Trophoblast cell (in vitro differentiated cells and primary cell): ENCODE results near the gene ZNF593.

Experiments used
- DNase-seq, 2 donors: peaks; one replicate each; pipeline ENCODE4 v3.0.0-alpha.2; 2016
- H2AFZ ChIP-seq: 2 replicates; pipeline ENCODE4 v1.6.1; 2013; ENCODE audit warnings: low read length, moderate library complexity, mild to moderate bottlenecking; ENCODE audit not compliant: insufficient read depth, poor library complexity
- H2AK5ac ChIP-seq: 2 replicates; pipeline ENCODE4 v1.6.1; 2013; ENCODE audit warnings: mild to moderate bottlenecking, low read length
- H2BK120ac ChIP-seq: 2 replicates; pipeline ENCODE4 v1.6.1; 2013; ENCODE audit warnings: low read length, mild to moderate bottlenecking, moderate library complexity; ENCODE audit not compliant: insufficient read depth, poor library complexity
- H2BK12ac ChIP-seq: 2 replicates; pipeline ENCODE4 v1.6.1; 2013; ENCODE audit warnings: mild to moderate bottlenecking, low read length, moderate library complexity
- H2BK5ac ChIP-seq: 2 replicates; pipeline ENCODE4 v1.6.1; 2013; ENCODE audit warnings: low read length, low read depth, moderate library complexity, mild to moderate bottlenecking; ENCODE audit not compliant: poor library complexity
- H3K14ac ChIP-seq: 2 replicates; pipeline ENCODE4 v1.6.1; 2013; ENCODE audit warnings: mild to moderate bottlenecking, low read length
- H3K18ac ChIP-seq: 2 replicates; pipeline ENCODE4 v1.6.1; 2013; ENCODE audit warnings: mild to moderate bottlenecking, low read length
- H3K23ac ChIP-seq: 2 replicates; pipeline ENCODE4 v1.6.1; 2013; ENCODE audit warnings: low read length
- H3K27ac ChIP-seq: 2 replicates; pipeline ENCODE4 v1.5.1; 2013; ENCODE audit warnings: low read depth, mild to moderate bottlenecking, inconsistent platforms, low read length, moderate library complexity
- H3K27me3 ChIP-seq: 2 replicates; pipeline ENCODE4 v1.6.1; 2013; ENCODE audit warnings: inconsistent platforms, mild to moderate bottlenecking, low read length, moderate library complexity; ENCODE audit not compliant: insufficient read depth
- H3K36me3 ChIP-seq, 2 experiments: 1 replicate in 1 of 2; 2 replicates in 1 of 2; pipeline ENCODE4 v1.6.1; 2013; ENCODE audit warnings: low read length in 2 of 2, mild to moderate bottlenecking in 2 of 2, moderate library complexity in 1 of 2; ENCODE audit not compliant: insufficient read depth in 2 of 2, control insufficient read depth in 1 of 2
- H3K4ac ChIP-seq: 2 replicates; pipeline ENCODE4 v1.6.1; 2013; ENCODE audit warnings: low read depth, mild to moderate bottlenecking, low read length, moderate library complexity
- H3K4me1 ChIP-seq, 2 experiments: 1 replicate in 1 of 2; 2 replicates in 1 of 2; pipeline ENCODE4 v1.6.1; 2013; ENCODE audit warnings: low read length in 2 of 2, mild to moderate bottlenecking in 2 of 2, moderate library complexity in 1 of 2; ENCODE audit not compliant: insufficient read depth in 2 of 2, control insufficient read depth in 1 of 2
- H3K4me2 ChIP-seq: 2 replicates; pipeline ENCODE4 v1.6.1; 2013; ENCODE audit warnings: inconsistent platforms, mild to moderate bottlenecking, low read length, moderate library complexity
- H3K4me3 ChIP-seq: 2 replicates; pipeline ENCODE4 v1.5.1; 2013; ENCODE audit warnings: mild to moderate bottlenecking, low read depth, low read length, inconsistent platforms
- H3K79me1 ChIP-seq: one replicate; pipeline ENCODE4 v1.6.1; 2013; ENCODE audit warnings: low read length
- H3K79me2 ChIP-seq: 2 replicates; pipeline ENCODE4 v1.6.1; 2013; ENCODE audit warnings: low read length, mild to moderate bottlenecking; ENCODE audit not compliant: control insufficient read depth, insufficient read depth, poor library complexity
- H3K9ac ChIP-seq: 2 replicates; pipeline ENCODE4 v1.6.1; 2013; ENCODE audit warnings: mild to moderate bottlenecking, low read length
- H3K9me3 ChIP-seq: 2 replicates; pipeline ENCODE4 v1.6.1; 2013; ENCODE audit warnings: low read depth, mild to moderate bottlenecking, control low read depth, inconsistent platforms, low read length; ENCODE audit not compliant: insufficient read depth
- H4K12ac ChIP-seq: 2 replicates; pipeline ENCODE4 v1.6.1; 2013; ENCODE audit warnings: low read depth, mild to moderate bottlenecking, low read length, moderate library complexity
- H4K8ac ChIP-seq: 2 replicates; pipeline ENCODE4 v1.6.1; 2013; ENCODE audit warnings: low read depth, mild to moderate bottlenecking, low read length, moderate library complexity
- H4K91ac ChIP-seq: one replicate; pipeline ENCODE4 v1.6.1; 2013; ENCODE audit warnings: low read depth, mild to moderate bottlenecking, low read length, moderate library complexity
- WGBS: extraction: QIAGEN DNeasy Blood & Tissue Kit; methylation state at CpG from one replicate; pipeline ENCODE4 v1.1.7; 2013; ENCODE audit warnings: missing lambda C conversion rate; ENCODE audit not compliant: insufficient read length, insufficient coverage; ENCODE audit errors: extremely low coverage; 5-methylcytosine and 5-hydroxymethylcytosine counted together

Gene ZNF593

DNA sequence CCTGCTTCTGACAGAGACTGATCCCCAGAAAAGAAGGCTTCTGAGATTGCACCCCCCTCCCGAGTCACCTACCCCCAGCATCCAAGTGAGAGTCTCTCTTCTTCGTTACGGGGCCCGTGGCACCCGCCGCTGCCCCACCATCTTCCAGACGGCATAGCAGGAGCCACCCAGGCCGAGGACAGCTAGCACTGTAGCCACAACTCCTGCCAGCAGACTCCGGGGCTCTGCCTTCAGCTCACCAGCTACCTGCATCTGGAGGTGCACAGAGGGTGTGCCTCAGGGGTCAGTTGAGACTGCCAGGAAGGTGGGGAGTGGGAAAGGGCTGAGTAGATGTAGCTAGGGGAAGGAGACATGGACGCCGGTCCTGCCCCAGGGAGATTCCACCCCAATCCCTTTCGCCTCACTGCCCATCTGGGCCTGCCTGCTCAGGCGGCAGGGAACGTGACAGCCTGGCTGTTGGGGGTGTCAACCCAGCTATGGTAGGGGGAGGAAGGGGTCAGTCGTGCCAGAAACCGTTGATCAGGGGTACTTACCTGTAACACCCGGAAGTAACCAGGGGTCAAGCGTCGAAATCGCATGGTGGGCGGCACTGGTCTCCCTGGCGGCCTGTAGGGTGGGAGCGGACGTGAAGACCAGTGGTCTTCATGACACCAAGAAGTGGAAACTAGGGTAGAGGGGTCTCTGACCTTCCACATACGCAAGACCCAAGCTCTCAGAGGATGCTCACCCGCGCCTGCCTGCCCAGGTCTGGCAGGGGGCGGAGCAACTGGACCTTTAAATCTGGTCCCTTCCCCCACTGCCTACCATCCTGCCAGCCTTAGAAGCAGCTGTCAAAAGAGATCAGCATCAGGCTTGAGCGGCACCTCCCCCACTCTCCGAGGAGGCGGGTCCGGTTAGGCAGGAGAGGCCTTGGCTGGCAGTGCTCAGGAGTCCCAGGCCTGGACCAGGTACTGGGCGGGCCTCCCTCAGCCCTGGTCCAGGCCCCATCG lies 1.7 kb downstream of the ZNF593 start, which contains the start of gene ZNF593OS:
TSS of gene ZNF593OS (minus strand) at position 749 of the 989 bp plus-strand sequence. CDS start at position 578, 171 bp downstream.
- Histone ChIP-seq H3K18ac (no peak within 1 kb of the TSS), H3K14ac (no peak within 1 kb of the TSS), H3K4me3 (peak within 1 kb of the TSS; percentile 21), H2AFZ (no peak within 1 kb of the TSS), H4K91ac (no peak within 1 kb of the TSS), H2BK12ac (no peak within 1 kb of the TSS), H3K4me1 (peaks cover 6 to 10% of the 10 kb centered on the region in 2 experiments), H3K4ac (no peak within 1 kb of the TSS), H2BK120ac (no peak within 1 kb of the TSS), H3K4me2 (peak within 1 kb of the TSS; percentile 74), H3K23ac (no peak within 1 kb of the TSS), H3K9me3 (no peaks in the 10 kb centered on the region), H4K8ac (no peak within 1 kb of the TSS), H4K12ac (no peak within 1 kb of the TSS), H2BK5ac (no peak within 1 kb of the TSS), H3K27me3 (no peaks in the 10 kb centered on the region), H2AK5ac (no peak within 1 kb of the TSS), H3K9ac (no peak within 1 kb of the TSS), H3K36me3 (peaks cover 8 to 11% of the 10 kb centered on the region in 2 experiments), H3K27ac (no peak within 1 kb of the TSS), H3K79me2 (peaks cover 5% of the 10 kb centered on the region), H3K79me1 (peaks cover 7% of the 10 kb centered on the region)
- no CpG with 5 or more reads among the region's 34 CpGs for WGBS
- DNase-seq = no peak

DNA sequence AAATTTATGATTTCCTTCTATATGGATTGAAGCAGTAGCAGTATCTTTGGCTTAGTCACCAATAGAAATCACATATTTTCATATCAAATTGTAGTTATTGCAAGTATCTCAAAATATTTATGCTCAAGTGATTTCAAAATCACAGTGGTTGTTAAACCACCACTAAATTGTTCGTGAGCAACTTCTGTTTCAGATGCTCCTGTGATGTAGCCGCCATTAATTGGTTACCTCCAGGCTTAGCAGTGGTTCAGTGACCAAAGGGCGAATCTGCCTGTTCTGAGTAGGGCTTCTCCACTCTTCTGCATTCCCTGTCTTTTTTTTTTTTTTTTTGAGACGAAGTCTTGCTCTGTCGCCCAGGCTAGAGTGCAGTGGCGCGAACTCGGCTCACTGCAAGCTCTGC lies 5.6 kb downstream of the ZNF593 start:
- Histone ChIP-seq H3K27ac (no peak overlapping the region), H3K79me2 (peaks cover 1% of the 10 kb centered on the region), H3K14ac (no peak overlapping the region), H3K18ac (no peak overlapping the region), H2BK5ac (no peak overlapping the region), H4K91ac (no peak overlapping the region), H2AFZ (no peak overlapping the region), H3K27me3 (no peaks in the 10 kb centered on the region), H3K4ac (no peak overlapping the region), H2AK5ac (no peak overlapping the region), H2BK12ac (no peak overlapping the region), H3K9me3 (no peaks in the 10 kb centered on the region), H2BK120ac (no peak overlapping the region), H3K4me3 (no peak overlapping the region), H3K4me2 (no peak overlapping the region), H3K36me3 (peaks cover 8 to 13% of the 10 kb centered on the region in 2 experiments), H4K8ac (no peak overlapping the region), H4K12ac (no peak overlapping the region), H3K4me1 (peaks cover 14 to 21% of the 10 kb centered on the region in 2 experiments), H3K9ac (no peak overlapping the region), H3K79me1 (peaks cover 6% of the 10 kb centered on the region), H3K23ac (no peak overlapping the region)
- WGBS = no CpG with 5 or more reads among the region's 8 CpGs
- peak; percentile 71 to 83 for DNase-seq

DNA sequence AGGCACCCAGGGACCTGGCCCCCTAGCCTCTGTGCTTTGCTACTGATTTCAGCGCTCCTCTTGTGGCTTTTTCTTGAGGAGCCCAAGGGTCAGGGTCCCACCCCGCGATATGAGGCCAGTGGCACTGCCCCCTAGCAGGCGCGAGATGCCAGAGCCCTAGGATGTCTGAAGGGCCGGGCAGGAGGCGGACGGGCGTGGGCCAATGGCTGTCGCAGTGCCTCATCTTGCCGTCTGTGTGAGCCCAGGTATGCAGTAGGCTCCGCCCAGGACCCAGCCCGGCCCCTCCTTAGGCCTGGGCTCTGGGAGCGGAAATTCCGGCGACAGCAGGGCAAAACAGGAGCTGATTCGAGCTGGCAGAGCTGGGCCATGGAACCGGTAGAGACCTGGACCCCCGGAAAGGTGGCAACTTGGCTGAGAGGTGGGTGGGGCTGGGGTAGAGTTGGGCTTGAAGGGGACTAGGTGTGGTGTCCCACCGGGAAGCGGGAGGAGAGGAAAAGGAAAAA lies 7.5 kb downstream of the ZNF593 start, which contains the start of gene CNKSR1:
TSS of gene CNKSR1 (plus strand) at position 310 of the 503 bp plus-strand sequence. CDS start at position 367, 57 bp downstream.
- peak within 1 kb of the TSS; percentile 59 for H4K91ac ChIP-seq
- peaks cover 11 to 16% of the 10 kb centered on the region in 2 experiments for H3K4me1 ChIP-seq
- peak within 1 kb of the TSS; percentile 19 for H3K18ac ChIP-seq
- peak within 1 kb of the TSS; percentile 55 for H3K4me2 ChIP-seq
- no peak within 1 kb of the TSS for H3K23ac ChIP-seq
- H3K14ac ChIP-seq = peak within 1 kb of the TSS; percentile 39
- H2AFZ ChIP-seq = peak within 1 kb of the TSS; percentile 89
- H3K36me3 ChIP-seq = peaks cover 7 to 12% of the 10 kb centered on the region in 2 experiments
- peak within 1 kb of the TSS; percentile 35 for H3K4ac ChIP-seq
- H4K8ac ChIP-seq = peak within 1 kb of the TSS; percentile 90
- peak within 1 kb of the TSS; percentile 83 for H2BK120ac ChIP-seq
- H2AK5ac ChIP-seq = peak within 1 kb of the TSS; percentile 50
- DNase-seq = peak; percentile 74 to 76
- no peaks in the 10 kb centered on the region for H3K9me3 ChIP-seq
- no CpG with 5 or more reads among the region's 21 CpGs for WGBS
- peaks cover 6% of the 10 kb centered on the region for H3K79me1 ChIP-seq
- peak within 1 kb of the TSS; percentile 63 for H3K4me3 ChIP-seq
- no peaks in the 10 kb centered on the region for H3K27me3 ChIP-seq
- no peak within 1 kb of the TSS for H2BK12ac ChIP-seq
- peak within 1 kb of the TSS; percentile 29 for H2BK5ac ChIP-seq
- H3K79me2 ChIP-seq = peaks cover 1% of the 10 kb centered on the region
- H3K27ac ChIP-seq = peak within 1 kb of the TSS; percentile 43
- peak within 1 kb of the TSS; percentile 93 for H4K12ac ChIP-seq
- no peak within 1 kb of the TSS for H3K9ac ChIP-seq

DNA sequence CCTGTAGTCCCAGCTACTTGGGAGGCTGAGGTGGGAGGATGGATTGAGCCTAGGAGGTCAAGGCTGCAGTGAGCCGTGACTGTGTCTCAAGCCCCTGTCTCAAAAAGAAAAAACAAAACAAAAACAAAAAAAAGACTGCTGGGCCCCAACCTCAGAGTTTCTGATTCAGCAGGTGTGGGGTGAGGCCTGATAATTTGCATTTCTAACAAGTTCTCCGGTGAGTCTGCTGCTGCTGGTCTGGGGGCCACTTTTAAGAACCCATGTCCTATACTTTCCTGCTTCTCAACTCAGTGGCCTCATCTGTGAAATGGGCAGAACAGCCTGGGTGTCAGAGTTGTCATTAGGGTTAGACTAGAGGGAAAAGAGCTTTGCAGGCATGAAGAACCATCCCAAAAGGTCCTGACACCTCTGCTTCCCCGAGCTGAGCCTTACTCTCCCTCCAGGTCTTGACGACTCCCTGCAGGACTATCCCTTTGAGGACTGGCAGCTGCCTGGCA lies 10.3 kb downstream of the ZNF593 start:
- H3K23ac ChIP-seq = no peak overlapping the region
- H3K79me2 ChIP-seq = peaks cover 1% of the 10 kb centered on the region
- peaks cover 32 to 33% of the 10 kb centered on the region in 2 experiments for H3K36me3 ChIP-seq
- no peak overlapping the region for H3K4me2 ChIP-seq
- WGBS = no CpG with 5 or more reads among the region's 4 CpGs
- H4K12ac ChIP-seq = no peak overlapping the region
- H2BK5ac ChIP-seq = no peak overlapping the region
- H3K9ac ChIP-seq = no peak overlapping the region
- H4K91ac ChIP-seq = no peak overlapping the region
- no peak overlapping the region for H3K27ac ChIP-seq
- no peak overlapping the region for H3K18ac ChIP-seq
- H3K9me3 ChIP-seq = peaks cover 1% of the 10 kb centered on the region
- DNase-seq = no peak
- no peak overlapping the region for H2BK12ac ChIP-seq
- H3K79me1 ChIP-seq = peaks cover 6% of the 10 kb centered on the region
- H3K14ac ChIP-seq = no peak overlapping the region
- no peak overlapping the region for H3K4me3 ChIP-seq
- no peak overlapping the region for H4K8ac ChIP-seq
- H3K4me1 ChIP-seq = peaks cover 9 to 13% of the 10 kb centered on the region in 2 experiments
- no peak overlapping the region for H2AK5ac ChIP-seq
- no peak overlapping the region for H2AFZ ChIP-seq
- no peak overlapping the region for H3K4ac ChIP-seq
- H3K27me3 ChIP-seq = no peaks in the 10 kb centered on the region
- no peak overlapping the region for H2BK120ac ChIP-seq
